Testis (tissue), 3 donors: ENCODE data around the gene APOL6. TPM values are rescaled to one million over a fixed set of nuclear protein-coding genes. Genes with fewer than 3 reads are reported as not detected.

Experiments used
- DNase-seq: peaks from one replicate; pipeline ENCODE4 v3.0.0-alpha.2; 2019
- H3K27ac ChIP-seq, 2 donors: fragments of 200-600 bp; sonication (generic); one replicate each; pipeline ENCODE4 v1.5.1; 2019
- H3K27me3 ChIP-seq: fragments of 200-600 bp; sonication (generic); one replicate; pipeline ENCODE4 v1.5.1; 2019
- H3K36me3 ChIP-seq: fragments of 200-600 bp; sonication (generic); one replicate; pipeline ENCODE4 v1.5.1; 2017; ENCODE audit warnings: low read depth; ENCODE audit errors: missing control alignments
- H3K4me1 ChIP-seq: fragments of 200-600 bp; sonication (generic); one replicate; pipeline ENCODE4 v1.5.1; 2019
- H3K4me3 ChIP-seq, 2 donors: fragments of 200-600 bp; sonication (generic); one replicate each; pipeline ENCODE4 v1.5.1; 2017 to 2019
- H3K9me3 ChIP-seq: fragments of 200-600 bp; sonication (generic); one replicate; pipeline ENCODE4 v1.5.1; 2017
- CTCF ChIP-seq, 3 experiments: fragments of 450-650 bp in 2 of 3; fragments of 200-600 bp in 1 of 3; sonication (generic) in 1 of 3; IDR thresholded peaks; one replicate each; pipeline ENCODE4 v1.5.1; 2016 to 2019; ENCODE audit warnings: antibody characterized with exemption in 3 of 3, mild to moderate bottlenecking in 2 of 3, moderate library complexity in 1 of 3
- POLR2A ChIP-seq: fragments of 450-650 bp; IDR thresholded peaks from one replicate; pipeline ENCODE4 v1.6.1; 2017; ENCODE audit warnings: antibody characterized with exemption, mild to moderate bottlenecking, moderate library complexity
- WGBS, 2 donors: methylation state at CpG; one replicate each; pipeline ENCODE4 v1.1.5; 2018; 5-methylcytosine and 5-hydroxymethylcytosine counted together
- intact Hi-C: fragments of 100-400 bp; cut with DNase I; formaldehyde crosslinking; loops from one replicate; pipeline ENCODE4 v1.15.1; 2023; ENCODE audit warnings: low total_unique reads
- polyA plus RNA-seq: library from polyadenylated mRNA; stranded (reverse); fragments of 350-450 nt; fragmentation: Illumina TruSeq; extraction: RNeasy Lipid Tissue Mini Kit (QIAGEN cat#74804); gene quantifications from one replicate; pipeline ENCODE4 v1.2.3, GENCODE V29; 2014; ENCODE audit warnings: low read depth, low replicate concordance; ENCODE audit not compliant: insufficient read depth
- total RNA-seq, 2 donors: library from RNA; depleted of rRNA; stranded (reverse); fragments of >200 nt; gene quantifications; one replicate each; pipeline ENCODE4 v1.2.3, GENCODE V29; 2016

Gene APOL6
- total and polyA plus RNA-seq, 3 donors from 2014 or later = 2.2 to 3.6 (median 2.8) TPM

GRCh38 chr22:35615156-35615555, 33.1 kb upstream of the APOL6 start:
- peaks cover 15% of the 10 kb centered on the region for H3K4me1 ChIP-seq

GRCh38 chr22:35616043-35616442, 32.2 kb upstream of the APOL6 start:
- WGBS, 2 donors = 77 to 86% methylated on average over 7 of the region's 7 CpGs
- H3K9me3 ChIP-seq = no peaks in the 10 kb centered on the region
- no peaks in the 10 kb centered on the region for H3K27me3 ChIP-seq
- DNase-seq = no peak
- intact Hi-C loops = no loop called here
- no peaks in the 10 kb centered on the region for H3K36me3 ChIP-seq
- TF ChIP-seq POLR2A (no peak), CTCF (IDR thresholded peaks at IDR 0.05) (no peak)
- H3K4me3 ChIP-seq = no peak overlapping the region
- no peak overlapping the region for H3K27ac ChIP-seq
- peaks cover 15% of the 10 kb centered on the region for H3K4me1 ChIP-seq

More at GRCh38 chr22:35615156-35615555, 33.1 kb upstream of the APOL6 start:
- Histone ChIP-seq H3K27ac (no peak overlapping the region), H3K4me3 (no peak overlapping the region), H3K36me3 (no peaks in the 10 kb centered on the region), H3K9me3 (no peaks in the 10 kb centered on the region), H3K27me3 (no peaks in the 10 kb centered on the region)
- intact Hi-C loops = no loop called here
- DNase-seq = no peak
- WGBS, 2 donors = 46 to 48% methylated on average over 6 of the region's 6 CpGs
- TF ChIP-seq POLR2A (no peak), CTCF (IDR thresholded peaks at IDR 0.05) (no peak)

- H3K36me3 ChIP-seq = no peaks in the 10 kb centered on the region
- peaks cover 15% of the 10 kb centered on the region for H3K4me1 ChIP-seq
- no peak for DNase-seq
- 90 to 91% methylated on average over 12 to 16 of the region's 16 CpGs for WGBS, 2 donors
- H3K27ac ChIP-seq = no peak within 1 kb of the TSS
- intact Hi-C loops = no loop called here
- H3K4me3 ChIP-seq = no peak within 1 kb of the TSS
- no peaks in the 10 kb centered on the region for H3K27me3 ChIP-seq
- TF ChIP-seq CTCF (IDR thresholded peaks at IDR 0.05) = no peak
- no peak for TF ChIP-seq POLR2A
- H3K9me3 ChIP-seq = no peaks in the 10 kb centered on the region
These were observed 31.0 kb upstream of the APOL6 start, which contains the start of gene MB for GRCh38 chr22:35617137-35617755. Gene MB (minus strand): TSS chr22:35617329. CDS start chr22:35617257, 72 bp downstream.

GRCh38 chr22:35618427-35619223, 29.6 kb upstream of the APOL6 start:
- intact Hi-C loops = no loop called here
- no peaks in the 10 kb centered on the region for H3K9me3 ChIP-seq
- no peaks in the 10 kb centered on the region for H3K36me3 ChIP-seq
- no peaks in the 10 kb centered on the region for H3K27me3 ChIP-seq
- WGBS, 2 donors = 97 to 98% methylated on average over 1 of the region's 1 CpG
- no peak overlapping the region for H3K27ac ChIP-seq
- H3K4me1 ChIP-seq = peaks cover 14% of the 10 kb centered on the region
- TF ChIP-seq POLR2A (no peak), CTCF (IDR thresholded peaks at IDR 0.05) (no peak)
- H3K4me3 ChIP-seq = no peak overlapping the region
- no peak for DNase-seq
